Vagina (tissue), 2 donors: ENCODE measurements around the gene TTL. TPM values are rescaled to one million over a fixed set of nuclear protein-coding genes. Genes with fewer than 3 reads are reported as not detected.

ENCODE experiments used
- DNase-seq, 2 donors: peaks; one replicate each; pipeline ENCODE4 v3.0.0-alpha.2; 2017; ENCODE audit errors: extremely low spot score in 2 of 2
- H3K27ac ChIP-seq: fragments of 200-600 bp; sonication (generic); one replicate; pipeline ENCODE4 v1.5.1; 2019
- H3K27me3 ChIP-seq: fragments of 200-600 bp; sonication (generic); one replicate; pipeline ENCODE4 v1.5.1; 2019
- H3K36me3 ChIP-seq, 2 donors: fragments of 200-600 bp; sonication (generic); one replicate each; pipeline ENCODE4 v1.5.1; 2017 to 2019
- H3K4me1 ChIP-seq: fragments of 200-600 bp; sonication (generic); one replicate; pipeline ENCODE4 v1.5.1; 2019
- H3K4me3 ChIP-seq, 2 donors: fragments of 200-600 bp; sonication (generic); 1 replicate in 1 of 2; 2 replicates in 1 of 2; pipeline ENCODE4 v1.5.1; 2016 to 2019
- H3K9me3 ChIP-seq: fragments of 200-600 bp; sonication (generic); one replicate; pipeline ENCODE4 v1.5.1; 2019
- CTCF ChIP-seq, 3 experiments: fragments of 450-650 bp in 2 of 3; fragments of 200-600 bp in 1 of 3; sonication (generic) in 1 of 3; IDR thresholded peaks; one replicate each; pipeline ENCODE4 v1.5.1; 2017 to 2019; ENCODE audit warnings: antibody characterized with exemption in 3 of 3, mild to moderate bottlenecking in 2 of 3, moderate library complexity in 2 of 3
- POLR2A ChIP-seq, 2 donors: fragments of 450-650 bp; IDR thresholded peaks; one replicate each; pipeline ENCODE4 v1.6.1; 2017; ENCODE audit warnings: antibody characterized with exemption in 2 of 2, mild to moderate bottlenecking in 2 of 2, moderate library complexity in 2 of 2
- POLR2AphosphoS5 ChIP-seq, 2 donors: sonication (generic); formaldehyde crosslinking; IDR thresholded peaks; one replicate each; pipeline ENCODE4 v1.9.0; 2017; ENCODE audit warnings: antibody characterized with exemption in 2 of 2, mild to moderate bottlenecking in 2 of 2, low read depth in 1 of 2; ENCODE audit not compliant: insufficient read depth in 1 of 2
- intact Hi-C: fragments of 100-400 bp; cut with DNase I; formaldehyde crosslinking; loops from one replicate; pipeline ENCODE4 v1.15.1; 2023
- total RNA-seq: library from RNA; depleted of rRNA; stranded (reverse); fragments of >200 nt; gene quantifications from one replicate; pipeline ENCODE4 v1.2.3, GENCODE V29; 2016

TTL gene
- total RNA-seq, 1 donor from 2014 or later: 11.0 TPM

GRCh38 chr2:112462178-112462577, 19.8 kb upstream of the TTL start:
- H3K36me3 ChIP-seq: no peaks in the 10 kb centered on the region
- intact Hi-C loops: no loop called here
- no peaks in the 10 kb centered on the region for H3K27me3 ChIP-seq
- no peaks in the 10 kb centered on the region for H3K9me3 ChIP-seq
- DNase-seq: no peak
- no peaks in the 10 kb centered on the region for H3K4me1 ChIP-seq
- TF ChIP-seq POLR2AphosphoS5 (IDR thresholded peaks at IDR 0.05; ENCODE audit: insufficient read depth in 1 of 2, low read depth in 1 of 2) (no peak), CTCF (IDR thresholded peaks at IDR 0.05) (no peak), POLR2A (IDR thresholded peaks at IDR 0.05) (no peak)
- no peak overlapping the region for H3K27ac ChIP-seq
- H3K4me3 ChIP-seq: no peak overlapping the region

DNA sequence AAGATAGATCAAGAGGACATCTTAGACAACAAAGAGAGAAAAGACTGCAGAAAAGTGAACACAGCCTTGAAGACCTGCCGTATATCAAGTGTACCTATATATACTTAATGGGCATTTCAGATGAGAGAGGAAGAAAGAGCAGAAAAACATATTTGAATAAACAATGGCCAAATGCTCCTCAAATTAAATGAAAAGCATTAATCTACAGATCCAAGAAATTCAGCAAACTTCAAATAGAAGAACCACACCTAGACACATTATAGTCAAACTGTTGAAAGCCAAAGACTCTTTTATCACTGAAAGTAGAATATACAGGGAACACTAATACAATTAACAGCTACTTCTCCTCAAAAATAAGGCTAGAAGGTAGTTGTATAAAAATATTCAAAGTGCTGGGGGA, 18.7 kb upstream of the TTL start:
- no peak for TF ChIP-seq CTCF (IDR thresholded peaks at IDR 0.05)
- H3K4me1 ChIP-seq: no peaks in the 10 kb centered on the region
- no peaks in the 10 kb centered on the region for H3K9me3 ChIP-seq
- no peak overlapping the region for H3K27ac ChIP-seq
- intact Hi-C loops: no loop called here
- H3K27me3 ChIP-seq: no peaks in the 10 kb centered on the region
- H3K36me3 ChIP-seq: no peaks in the 10 kb centered on the region
- DNase-seq: no peak
- no peak overlapping the region for H3K4me3 ChIP-seq

- Histone ChIP-seq H3K4me3 (no peak overlapping the region), H3K9me3 (no peaks in the 10 kb centered on the region), H3K27ac (no peak overlapping the region), H3K4me1 (no peaks in the 10 kb centered on the region), H3K27me3 (no peaks in the 10 kb centered on the region), H3K36me3 (no peaks in the 10 kb centered on the region)
- intact Hi-C loops: no loop called here
- no peak for TF ChIP-seq CTCF (IDR thresholded peaks at IDR 0.05)
- no peak for TF ChIP-seq POLR2A (IDR thresholded peaks at IDR 0.05)
- no peak for TF ChIP-seq POLR2AphosphoS5 (IDR thresholded peaks at IDR 0.05; ENCODE audit: insufficient read depth in 1 of 2, low read depth in 1 of 2)
- DNase-seq: no peak
Measured at GRCh38 chr2:112465382-112465781, 16.6 kb upstream of the TTL start.

DNA sequence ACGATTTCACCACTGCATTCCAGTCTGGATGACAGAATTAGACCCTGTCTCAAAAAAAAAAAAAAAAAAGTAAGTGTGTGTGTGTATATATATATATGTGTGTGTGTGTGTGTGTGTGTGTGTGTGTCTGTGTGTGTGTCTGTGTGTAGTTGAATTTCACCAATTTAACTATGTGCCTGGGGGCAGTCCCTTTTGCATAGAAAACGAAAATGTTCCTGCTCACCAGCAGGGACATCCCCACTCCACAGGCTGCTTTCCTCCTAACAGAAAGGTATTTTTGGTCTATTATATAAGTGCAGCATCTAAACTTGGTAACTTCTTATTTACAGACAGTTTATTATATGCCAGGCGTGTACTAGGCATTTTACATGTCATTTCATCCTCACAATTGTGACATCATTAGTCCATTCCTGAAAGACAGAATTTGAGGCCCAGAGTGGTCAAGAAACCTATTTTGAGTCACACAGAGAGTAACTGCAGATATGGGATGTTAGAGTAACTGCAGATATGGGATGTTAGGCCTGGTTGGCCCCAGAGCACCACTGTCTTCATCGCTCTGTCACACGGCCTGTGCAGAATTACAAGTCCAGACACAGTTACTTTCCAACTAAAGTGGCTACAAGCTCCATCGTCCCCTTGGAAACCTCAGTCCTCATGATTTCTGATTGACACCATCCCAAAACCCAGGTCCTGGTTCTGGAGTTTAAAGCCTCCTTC, 9.3 kb upstream of the TTL start:
- Histone ChIP-seq H3K9me3 (no peaks in the 10 kb centered on the region), H3K27me3 (no peaks in the 10 kb centered on the region), H3K36me3 (no peaks in the 10 kb centered on the region), H3K4me1 (no peaks in the 10 kb centered on the region), H3K27ac (no peak overlapping the region), H3K4me3 (no peak overlapping the region)
- intact Hi-C loops: no loop called here
- no peak for DNase-seq
- no peak for TF ChIP-seq POLR2AphosphoS5 (IDR thresholded peaks at IDR 0.05; ENCODE audit: insufficient read depth in 1 of 2, low read depth in 1 of 2)
- no peak for TF ChIP-seq CTCF (IDR thresholded peaks at IDR 0.05)
- TF ChIP-seq POLR2A (IDR thresholded peaks at IDR 0.05): no peak

DNA sequence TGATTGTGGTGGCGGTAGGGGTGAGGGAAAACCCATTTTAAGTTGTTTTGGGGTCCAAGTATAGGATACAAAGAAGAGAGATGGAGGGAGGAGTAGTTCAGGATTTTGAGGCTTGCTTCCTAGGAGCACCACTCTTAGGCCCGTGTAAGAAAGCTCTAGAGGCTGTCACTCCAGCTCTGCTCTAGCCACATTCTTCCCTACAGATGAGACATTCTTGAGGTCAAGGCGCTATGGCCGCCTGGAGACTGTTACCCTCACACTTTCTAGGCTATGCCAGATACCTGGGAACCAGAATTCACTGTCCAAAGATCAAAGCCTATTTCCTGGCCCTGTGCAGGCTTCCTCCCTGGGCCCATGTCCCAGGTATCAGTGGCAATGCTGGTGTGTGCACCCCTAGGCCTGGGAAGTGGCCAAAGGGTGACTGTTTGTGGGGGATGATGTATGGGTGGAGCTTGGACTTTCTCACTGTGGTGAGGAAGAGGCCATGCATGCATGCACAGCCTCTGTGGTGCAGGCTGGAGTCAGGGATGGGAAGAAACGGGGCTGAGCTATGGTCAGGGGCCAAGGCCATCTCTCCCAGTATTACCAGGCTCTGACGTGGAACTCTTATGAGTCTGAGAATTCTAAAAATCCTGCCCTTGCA, 7.0 kb upstream of the TTL start:
- no peaks in the 10 kb centered on the region for H3K36me3 ChIP-seq
- no peak overlapping the region for H3K4me3 ChIP-seq
- H3K4me1 ChIP-seq: no peaks in the 10 kb centered on the region
- no peaks in the 10 kb centered on the region for H3K27me3 ChIP-seq
- H3K9me3 ChIP-seq: no peaks in the 10 kb centered on the region
- intact Hi-C loops: no loop called here
- no peak overlapping the region for H3K27ac ChIP-seq
- no peak for TF ChIP-seq POLR2A (IDR thresholded peaks at IDR 0.05)
- no peak for TF ChIP-seq CTCF (IDR thresholded peaks at IDR 0.05)
- no peak for TF ChIP-seq POLR2AphosphoS5 (IDR thresholded peaks at IDR 0.05; ENCODE audit: insufficient read depth in 1 of 2, low read depth in 1 of 2)
- peak in 1 of 2 donors; percentile 75 for DNase-seq
